HG02798 (cell line): ENCODE results near the gene PAMR1.

Experiments
- ATAC-seq: cut with Tn5 transposase; IDR thresholded peaks from one replicate; pipeline ENCODE4 v1.9.1; 2021; ENCODE audit warnings: mild to moderate bottlenecking; ENCODE audit not compliant: unreplicated experiment, poor library complexity

Gene PAMR1

DNA sequence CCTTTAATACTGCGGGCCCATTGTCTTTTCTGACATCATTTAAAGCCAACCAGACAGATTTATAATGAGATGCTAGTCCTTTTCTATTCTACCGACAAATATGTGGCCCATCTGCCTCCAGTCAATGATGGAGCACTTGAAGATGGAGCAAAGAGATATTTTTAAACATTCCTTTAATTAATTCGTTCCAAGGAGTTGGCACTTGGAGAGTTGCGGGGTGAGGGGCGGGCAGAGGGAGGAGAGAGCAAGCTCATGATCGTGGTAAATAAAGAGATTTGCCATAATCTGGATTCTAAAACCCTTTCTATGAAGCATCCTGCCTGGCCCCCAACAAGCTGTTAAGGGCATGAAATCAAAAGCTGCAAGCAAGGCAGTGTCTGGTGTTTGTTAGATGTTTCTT lies 111.1 kb downstream of the PAMR1 start:
- no peak for ATAC-seq

DNA sequence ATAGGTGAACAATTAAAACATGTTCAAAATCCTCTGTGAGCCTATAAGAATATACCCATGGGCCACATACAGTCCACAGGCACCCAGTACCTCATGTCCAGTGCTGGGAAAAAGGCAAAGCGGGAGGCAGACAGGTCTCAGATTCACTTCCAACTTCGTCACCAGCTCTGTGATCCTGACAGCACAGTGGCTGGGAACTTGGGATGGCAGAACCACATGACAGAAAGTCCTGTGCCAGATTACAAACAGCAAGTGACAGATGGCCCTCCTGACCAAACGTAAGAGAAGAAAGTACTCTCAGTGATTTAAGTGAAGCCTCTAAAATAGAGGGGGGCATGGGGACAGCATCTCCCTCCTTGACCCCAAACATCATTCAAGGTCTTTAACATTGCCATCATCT lies 111.8 kb downstream of the PAMR1 start:
- ATAC-seq: no peak

DNA sequence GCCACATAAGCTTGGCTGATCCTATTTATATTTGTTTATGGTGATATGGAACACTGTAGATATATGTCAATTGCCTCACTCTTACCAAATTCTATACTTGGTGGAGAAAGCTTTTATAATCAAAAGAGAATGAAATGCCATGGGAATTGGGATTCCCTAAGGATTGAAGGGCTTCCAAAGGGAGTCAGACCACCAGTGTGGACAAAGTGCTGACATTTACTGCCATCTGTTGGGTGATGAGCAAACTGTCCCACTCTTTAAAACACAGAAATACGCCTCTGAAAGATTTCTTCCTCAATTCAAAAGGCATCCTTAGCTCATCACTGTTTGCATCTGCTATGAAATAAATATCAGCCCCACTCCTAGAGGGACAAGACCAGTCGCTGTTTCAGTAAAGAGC lies 113.1 kb downstream of the PAMR1 start:
- no peak for ATAC-seq

DNA sequence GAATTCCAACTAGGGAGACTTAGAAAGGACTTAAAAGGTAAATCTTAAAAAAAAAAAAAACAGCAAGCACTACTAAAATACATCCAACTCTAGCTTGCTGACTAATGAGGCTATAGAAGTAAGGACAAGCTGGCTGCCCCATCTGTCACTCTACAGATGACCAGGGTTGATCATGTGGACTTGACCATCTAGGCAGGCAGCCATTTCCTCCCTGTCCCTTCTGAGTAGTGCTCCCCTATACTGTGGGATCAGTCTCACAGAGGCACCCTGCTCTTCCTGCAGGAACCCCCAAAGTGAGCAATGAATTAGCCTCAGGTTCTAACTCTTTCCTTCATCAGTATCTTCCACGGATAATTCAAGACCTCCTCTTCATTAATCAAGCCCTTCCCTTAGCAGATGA lies 118.4 kb downstream of the PAMR1 start:
- ATAC-seq: no peak

DNA sequence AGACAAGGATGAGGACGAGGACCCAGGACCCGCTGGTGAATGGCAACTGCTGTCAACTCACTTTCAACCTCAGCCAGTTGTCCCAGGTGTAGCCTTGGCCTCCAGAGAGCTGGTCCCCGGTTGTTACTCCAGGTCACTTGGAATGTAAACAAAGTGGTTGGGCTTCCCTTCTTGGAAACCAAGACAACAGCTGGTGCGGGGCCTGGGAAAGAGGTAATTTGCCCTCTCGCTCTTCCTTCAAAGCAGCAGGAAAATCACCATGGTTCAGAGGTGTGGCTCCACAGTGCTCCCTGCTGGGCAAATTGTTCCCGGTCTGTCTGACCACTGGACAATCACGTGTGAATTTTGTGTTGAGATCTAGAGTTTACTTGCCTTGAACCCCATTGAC lies 121.0 kb downstream of the PAMR1 start:
- ATAC-seq: no peak

DNA sequence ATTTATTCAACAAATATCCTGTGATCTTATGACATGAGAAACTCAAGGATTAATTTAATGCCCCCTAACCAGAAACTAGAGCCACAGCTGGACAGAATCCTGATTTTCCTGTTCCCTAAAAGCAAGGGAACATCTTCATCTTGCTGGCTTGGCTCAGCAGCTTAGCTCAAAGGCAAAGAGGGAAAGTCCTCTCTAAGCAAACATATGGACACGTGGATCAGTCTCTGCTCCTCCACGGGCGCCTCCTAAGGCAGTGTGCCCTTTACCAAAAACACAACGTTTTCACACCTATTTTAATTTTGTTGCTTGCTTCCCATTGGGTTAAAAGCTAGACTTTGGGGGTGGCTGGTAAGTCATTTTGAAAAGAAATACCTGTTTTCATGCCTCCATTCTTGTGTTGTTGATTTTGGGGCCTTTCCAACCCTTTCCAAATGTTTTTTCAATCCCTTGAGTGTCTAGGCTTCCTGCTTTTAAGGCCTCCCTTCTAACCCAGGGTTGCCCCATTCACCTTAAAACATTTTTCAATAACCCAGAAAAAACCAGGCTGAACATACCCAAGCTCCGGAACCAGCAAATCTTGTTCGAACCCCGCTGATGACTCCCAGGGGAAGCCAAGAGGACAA lies 121.5 kb downstream of the PAMR1 start:
- ATAC-seq: no peak

DNA sequence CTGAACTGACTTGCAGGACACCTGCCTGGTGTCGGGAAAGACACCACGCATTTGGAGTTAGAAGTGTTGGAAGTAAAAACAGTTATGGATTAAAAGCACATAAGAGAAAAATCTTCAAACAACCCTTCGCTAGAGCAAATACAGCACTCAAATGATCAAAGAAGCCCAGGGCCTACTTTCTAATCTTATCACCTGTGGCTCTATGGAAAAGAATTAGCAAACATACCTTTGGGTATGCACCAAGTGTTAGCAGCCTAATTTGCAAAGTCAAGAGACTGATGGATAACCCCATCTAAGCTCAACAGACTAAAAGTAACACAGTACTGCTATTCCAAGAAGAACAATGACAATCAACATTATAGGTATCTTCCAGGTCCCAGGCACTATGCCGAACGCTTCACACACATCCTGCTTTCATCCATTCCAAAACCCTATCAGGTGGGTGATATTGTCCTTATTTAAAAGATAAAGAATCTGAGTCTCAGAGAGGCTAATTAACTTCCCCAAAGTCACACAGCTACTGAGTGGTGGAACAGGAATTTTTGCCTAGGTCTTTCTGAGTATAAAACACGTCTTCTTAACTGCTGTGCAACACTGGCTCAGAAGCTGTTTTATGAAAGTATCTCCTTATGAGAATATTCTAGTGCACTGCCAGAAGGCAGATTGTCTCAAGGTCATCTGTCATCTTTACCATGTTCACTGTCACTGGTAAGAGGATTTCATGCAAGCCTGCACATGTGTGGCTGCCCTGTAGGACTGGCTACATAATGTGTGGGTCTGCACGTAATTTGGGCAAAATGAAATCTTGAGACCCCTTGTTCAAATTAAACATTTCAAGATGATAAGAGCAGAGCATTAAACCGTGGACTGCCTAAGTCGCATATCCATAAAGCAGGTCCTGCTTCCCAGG lies 122.4 kb downstream of the PAMR1 start:
- no peak for ATAC-seq

DNA sequence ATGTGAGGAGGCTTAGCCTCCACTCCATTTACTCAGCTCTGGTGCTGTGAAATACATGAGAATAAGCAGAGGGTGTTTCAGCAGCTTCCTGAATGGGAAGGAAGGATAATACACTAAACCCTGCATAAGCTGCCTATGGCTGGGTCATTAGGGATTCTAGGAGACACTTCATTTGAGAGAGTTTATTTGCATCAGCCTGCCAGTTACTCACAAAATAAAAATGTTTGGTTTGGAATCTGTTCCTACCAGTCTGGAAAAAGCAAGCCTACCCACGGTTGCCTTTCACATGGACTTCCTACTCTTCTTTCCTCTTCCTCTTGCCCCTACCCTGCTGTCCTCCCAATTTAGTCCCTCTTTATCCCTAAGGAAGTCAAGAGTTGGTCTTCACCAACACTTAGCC lies 126.5 kb downstream of the PAMR1 start:
- ATAC-seq: no peak

DNA sequence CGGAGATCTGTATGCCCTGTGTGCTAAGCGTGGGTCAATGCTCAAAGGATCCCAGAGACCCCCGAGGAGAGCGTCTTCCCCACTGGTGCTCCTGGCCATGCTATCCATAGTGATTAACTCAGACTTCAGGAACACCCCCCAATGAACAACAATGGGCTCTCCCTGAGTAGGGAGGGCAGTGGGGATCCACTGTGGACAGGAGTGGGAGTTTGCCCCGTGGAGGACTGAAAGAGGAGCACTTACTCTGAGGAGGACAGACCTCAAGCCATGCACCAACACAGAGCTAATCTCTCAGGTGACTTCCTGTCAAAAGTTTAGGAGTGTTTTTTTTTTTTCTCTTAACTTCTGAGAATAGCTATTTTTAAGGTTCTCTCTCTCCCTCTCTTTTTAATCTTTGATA lies 130.5 kb downstream of the PAMR1 start:
- ATAC-seq: no peak

DNA sequence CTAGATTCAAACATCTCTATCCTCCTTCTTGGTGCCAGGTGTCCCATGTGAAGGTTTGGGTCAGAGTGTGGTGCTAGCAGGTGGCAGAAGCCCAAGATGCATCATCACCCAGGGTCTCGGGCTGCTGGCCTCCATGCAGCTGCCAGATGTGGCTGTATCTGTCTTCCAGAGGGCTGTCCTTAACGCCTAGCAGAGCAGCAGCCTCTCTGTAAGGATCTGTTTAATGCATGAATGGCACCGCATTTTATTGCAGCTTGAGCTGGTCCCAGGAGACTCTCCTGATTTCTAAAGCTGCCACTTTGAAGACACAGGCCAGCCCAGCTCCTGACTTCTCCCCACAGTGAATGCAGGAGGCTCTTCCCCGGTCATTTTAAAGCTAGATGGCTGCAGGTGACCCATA lies 132.3 kb downstream of the PAMR1 start:
- ATAC-seq: no peak

DNA sequence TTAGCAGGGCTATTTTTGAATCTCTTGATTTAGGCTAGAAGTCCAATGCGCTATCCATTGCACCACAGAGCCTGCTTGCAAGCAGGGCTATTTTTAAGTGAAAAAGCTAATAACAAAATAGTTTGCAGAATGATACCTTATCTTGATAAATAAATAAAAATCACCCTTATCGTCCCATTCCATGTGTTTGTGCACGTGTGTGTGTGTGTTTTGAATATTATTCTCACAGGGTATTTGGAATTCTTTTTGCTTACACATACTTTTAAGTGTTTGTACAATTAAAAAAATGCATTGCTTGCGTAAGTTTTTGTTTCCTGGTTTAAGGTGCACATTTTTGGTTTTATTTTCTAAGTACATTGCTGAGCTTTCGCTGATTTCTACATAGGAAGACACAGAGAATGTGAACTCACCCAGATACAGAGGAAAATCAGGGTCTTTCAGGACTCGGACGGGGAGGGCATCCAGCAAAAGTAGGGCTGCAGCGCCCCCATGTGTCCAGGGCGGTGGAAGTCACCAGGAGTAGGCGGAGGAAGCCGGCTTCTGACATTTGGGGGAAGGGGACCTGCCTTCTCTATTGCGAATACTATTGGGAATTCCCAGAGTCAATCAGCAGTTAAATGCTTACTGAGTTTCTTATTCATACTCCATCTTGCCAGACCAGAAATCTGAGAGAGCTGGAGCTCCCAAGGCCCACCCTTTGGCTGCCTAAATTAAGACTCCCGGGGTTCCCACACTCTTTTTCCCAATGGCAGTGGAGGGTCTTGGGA lies 133.3 kb downstream of the PAMR1 start:
- peak; percentile 60 for ATAC-seq

DNA sequence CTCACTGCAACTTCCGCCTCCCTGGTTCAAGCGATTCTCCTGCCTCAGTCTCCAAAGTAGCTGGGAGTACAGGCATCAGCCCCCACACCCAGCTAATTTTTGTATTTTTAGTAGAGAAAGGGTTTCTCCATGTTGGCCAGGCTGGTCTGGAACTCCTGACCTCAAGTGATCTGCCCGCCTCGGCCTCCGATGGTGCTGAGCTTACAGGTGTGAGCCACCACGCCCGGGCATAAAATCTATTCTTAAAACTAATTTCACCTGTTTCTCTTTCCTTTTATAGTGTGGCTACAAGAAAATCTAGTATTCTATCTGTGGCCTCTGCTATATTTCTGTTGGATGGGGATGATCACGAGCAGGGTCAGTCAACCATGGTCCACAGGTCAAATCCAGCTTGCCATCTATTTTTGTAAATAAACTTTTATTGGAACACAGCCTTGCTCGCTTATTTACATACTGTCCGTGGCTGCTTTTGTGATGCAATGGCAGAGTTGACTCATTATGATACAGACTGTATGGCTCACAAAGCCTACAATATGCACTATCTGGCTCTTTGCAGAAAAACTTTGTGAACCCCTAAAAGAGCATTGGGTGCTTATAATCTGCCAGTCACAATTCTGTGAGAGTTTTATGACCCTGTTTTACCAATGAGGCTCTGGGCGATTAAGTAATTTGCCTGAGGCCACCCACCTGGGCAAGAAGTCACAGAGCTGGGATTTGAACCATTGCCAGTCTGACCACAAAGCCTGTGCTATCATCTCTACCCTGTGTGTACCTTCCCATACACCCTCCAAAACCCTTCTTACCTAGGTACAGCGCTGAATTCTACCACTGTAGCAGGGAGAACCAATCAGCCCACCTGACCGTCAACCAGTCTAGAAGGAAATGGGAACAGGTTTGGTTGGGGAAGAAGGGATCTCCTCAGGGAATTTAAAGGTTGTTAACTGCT lies 134.4 kb downstream of the PAMR1 start:
- ATAC-seq: peak; percentile 82

DNA sequence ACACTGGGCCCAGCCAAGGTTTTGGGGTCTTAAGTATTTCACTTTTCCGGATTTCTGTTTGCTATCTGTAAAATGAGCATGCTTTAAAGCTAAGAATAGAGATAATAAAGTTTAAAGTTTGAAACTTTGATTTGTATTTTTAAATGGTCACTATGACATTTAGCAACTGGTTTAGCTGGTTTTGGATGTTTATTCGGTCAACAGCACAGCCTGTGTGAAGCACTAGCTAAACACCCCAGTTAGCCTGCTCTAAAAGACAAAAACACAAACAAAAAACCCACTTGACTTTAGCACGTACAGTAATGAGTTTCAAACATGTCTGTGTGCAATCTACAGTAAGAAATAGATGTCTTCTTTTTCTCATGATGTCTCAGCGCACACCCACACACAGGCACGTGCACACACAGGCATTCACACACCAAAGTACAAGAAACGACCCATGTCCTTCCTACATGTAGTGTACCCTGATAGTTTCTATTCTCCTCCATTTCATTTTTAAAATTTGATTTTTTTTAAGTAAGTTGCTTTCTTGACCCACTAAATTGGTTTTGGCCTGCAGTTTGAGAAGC lies 135.4 kb downstream of the PAMR1 start:
- no peak for ATAC-seq

DNA sequence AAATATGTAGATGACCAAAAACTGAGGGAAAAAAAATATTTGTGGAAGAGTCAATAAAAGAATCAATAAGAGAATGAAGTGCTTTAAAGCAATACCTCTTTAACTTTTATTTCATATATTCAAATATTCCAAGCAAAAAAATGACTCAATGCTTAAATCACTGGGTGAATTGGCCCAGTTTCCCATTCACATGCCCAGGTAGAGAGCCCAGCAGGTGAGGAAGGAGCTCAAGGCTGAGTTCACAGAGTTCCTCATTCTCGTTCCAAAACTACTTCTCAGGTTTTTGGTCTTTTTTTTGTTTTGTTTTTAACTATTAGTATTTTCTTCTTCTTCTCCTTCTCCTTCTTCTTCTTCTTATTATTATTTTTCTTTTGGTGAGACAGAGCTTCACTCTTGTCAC lies 136.3 kb downstream of the PAMR1 start:
- no peak for ATAC-seq

DNA sequence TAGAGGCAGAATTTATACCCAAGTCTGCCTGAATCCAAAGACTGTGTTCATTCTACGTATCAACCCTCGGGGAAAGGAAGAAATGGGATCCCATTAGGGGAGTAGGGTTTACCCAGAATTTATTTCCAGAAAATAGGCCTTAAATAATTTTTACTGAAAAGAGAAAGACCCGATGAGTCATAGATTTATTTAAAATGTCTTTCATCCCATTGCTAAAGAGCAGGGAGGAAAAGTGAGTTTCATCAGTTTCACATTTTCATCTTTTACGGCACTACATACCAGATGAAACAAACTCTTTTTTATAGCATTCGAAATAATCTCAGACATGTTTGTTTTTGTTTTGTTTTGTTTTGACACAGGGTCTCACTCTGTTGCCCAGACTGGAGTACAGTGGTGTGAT lies 137.4 kb downstream of the PAMR1 start:
- ATAC-seq: no peak

DNA sequence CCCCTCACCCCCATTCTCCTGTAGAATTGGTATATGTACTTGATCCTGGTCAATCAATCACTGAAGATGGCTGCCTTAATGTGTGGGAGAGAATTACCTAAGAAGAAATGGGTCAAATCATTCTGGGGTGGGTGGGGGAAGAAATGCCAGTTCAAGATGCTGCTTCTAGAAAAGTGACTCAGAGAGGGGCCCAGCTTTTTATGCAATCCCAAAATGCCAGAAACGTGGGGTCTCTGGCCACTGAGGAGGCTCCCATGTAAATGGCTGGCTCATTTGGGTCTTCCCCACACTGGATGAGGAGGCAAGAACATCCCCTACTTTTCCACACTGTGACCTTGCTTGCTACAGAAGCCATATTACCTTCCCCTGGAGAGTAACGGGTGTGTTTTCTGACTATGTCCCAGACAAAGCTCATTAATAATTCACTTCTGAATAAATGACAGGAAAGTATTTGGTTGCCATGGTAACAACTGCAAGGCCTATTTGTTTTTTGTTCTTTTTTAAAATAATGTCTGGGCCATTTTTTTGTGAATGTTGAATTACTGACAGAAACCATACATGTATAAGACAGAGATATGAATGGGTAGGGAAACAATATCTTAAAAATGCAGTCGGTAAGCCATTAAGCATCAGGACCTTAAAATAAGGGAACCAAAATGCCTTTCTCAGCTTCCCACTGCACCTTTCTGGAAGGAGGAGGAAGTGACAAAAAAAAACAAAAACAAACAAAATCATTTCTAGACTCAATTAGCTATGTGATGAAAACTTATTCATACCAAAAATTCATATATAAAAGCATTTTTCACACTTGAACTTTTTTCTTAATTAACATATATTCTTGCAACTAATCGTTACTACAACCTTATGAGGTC lies 138.1 kb downstream of the PAMR1 start:
- ATAC-seq: no peak

DNA sequence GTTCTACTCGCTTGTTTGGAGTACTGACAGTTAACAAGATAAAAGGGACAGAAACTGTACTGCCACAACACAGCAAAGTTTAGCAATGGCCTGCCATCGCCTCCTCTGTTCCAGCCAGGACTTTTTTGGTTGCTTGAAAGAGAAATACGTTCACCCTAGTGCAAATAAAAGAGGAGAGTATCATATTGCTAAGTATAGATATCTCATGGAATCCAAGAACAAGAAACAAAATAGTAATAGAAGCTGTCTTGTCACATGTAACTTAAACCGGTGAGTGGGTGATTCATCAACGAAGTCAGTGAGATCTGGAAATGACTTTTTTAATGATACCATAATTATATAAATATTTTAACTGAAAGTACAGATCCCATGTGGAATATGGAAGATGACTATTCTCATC lies 141.5 kb downstream of the PAMR1 start:
- ATAC-seq: no peak
